NCI-H1694 (cell line): Measurements from ENCODE around the gene RAB30.
"Not testable (repeated sequence)": the region's sequence is repeated elsewhere in the genome, so short reads cannot be mapped to it uniquely, and the experiment has no call there.

ENCODE experiments used
- DNase-seq: peaks from one replicate; lab custom pipeline; 2025; lab: John Stamatoyannopoulos, UW

Gene RAB30

GRCh38 chr11:82981852-82982251, 89.8 kb downstream of the RAB30 start:
- no peak for DNase-seq

DNA sequence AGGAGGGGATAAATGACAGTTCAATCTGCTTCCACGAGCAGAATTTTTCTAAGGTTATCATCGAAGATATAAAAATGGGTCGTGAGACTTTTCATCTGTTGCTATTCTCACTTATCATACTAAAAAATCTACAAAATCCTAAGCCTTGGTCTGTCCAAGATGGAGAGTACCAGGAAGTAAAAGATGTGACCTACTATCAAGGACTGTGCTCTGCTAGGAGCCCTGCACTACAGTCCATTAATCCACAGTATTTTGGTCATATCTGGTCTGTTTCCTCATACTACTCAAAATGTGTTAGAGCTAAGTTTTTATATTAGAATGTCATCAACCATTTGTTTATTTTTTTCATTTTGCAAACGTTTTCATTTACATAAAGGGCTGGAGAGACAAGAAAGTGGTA, 90.8 kb downstream of the RAB30 start:
- no peak for DNase-seq

- no peak for DNase-seq
Observed at GRCh38 chr11:82980292-82980691, 91.4 kb downstream of the RAB30 start.

GRCh38 chr11:82979824-82980223, 91.9 kb downstream of the RAB30 start:
- no peak for DNase-seq

- DNase-seq = no peak
Observed at GRCh38 chr11:82978422-82979099, 93.1 kb downstream of the RAB30 start.

DNA sequence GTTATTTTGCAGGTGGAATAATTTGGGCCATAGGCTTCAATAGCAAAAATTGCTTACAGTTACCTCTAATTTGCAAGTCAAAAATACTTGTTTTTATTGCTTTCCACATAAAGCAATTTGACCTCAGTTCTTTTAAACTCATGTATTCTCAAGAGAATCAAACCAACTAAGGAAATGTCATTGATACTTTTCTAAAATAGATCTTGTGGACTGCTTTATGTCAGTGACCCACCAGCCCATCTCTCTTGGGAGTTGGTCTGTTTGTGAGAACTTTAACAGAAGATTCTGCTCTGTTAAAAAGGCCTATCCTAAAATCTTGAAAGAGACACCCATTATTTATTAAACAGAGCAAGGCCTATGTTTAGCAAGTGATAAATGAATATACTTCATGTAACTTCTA, 94.9 kb downstream of the RAB30 start:
- DNase-seq = no peak

DNA sequence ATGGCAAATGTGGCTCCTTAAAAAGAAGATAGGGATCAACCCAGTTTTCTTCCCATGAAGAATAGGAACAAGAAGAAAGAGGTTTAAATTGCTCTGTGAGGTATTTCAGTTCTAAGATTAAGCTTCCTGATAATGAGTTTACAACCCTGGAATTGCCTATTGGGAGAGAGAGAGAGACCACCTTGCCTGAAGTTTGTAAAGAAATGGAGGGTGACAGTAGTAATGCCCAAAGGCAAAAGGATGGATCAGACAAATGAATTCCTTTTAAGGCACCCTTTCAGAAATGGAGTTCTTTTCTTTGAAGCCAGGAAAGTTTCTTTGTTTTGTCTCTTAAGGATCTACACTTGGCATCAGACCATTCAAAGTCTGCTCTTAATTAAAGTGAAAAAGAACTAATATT, 95.8 kb downstream of the RAB30 start:
- no peak for DNase-seq

DNA sequence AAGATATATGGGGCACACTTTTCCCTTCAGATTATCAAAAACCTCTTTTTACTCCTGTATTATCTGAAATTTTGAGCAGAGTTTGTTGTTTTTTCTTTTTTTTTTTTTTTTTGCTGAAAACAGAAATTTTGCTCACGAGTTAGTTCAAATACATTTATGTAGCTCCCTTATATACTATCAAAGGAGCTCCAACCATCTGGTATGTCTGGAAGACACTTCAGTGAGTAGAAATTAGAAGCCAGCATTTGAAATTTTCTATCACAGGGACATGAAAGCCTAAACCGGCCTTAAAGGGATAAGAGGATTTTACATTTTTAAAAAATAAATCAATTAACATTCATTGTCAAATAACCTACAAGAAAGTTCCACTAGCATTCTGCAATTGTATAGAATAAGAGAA, 96.8 kb downstream of the RAB30 start:
- DNase-seq = no peak

GRCh38 chr11:82974135-82974534, 97.6 kb downstream of the RAB30 start:
- no peak for DNase-seq

- no peak for DNase-seq
Observed at GRCh38 chr11:82972103-82972502, 99.6 kb downstream of the RAB30 start.

GRCh38 chr11:82971519-82971946, 100.2 kb downstream of the RAB30 start:
- not testable (repeated sequence) for DNase-seq

GRCh38 chr11:82970507-82971083, 101.1 kb downstream of the RAB30 start:
- DNase-seq = not testable (repeated sequence)

DNA sequence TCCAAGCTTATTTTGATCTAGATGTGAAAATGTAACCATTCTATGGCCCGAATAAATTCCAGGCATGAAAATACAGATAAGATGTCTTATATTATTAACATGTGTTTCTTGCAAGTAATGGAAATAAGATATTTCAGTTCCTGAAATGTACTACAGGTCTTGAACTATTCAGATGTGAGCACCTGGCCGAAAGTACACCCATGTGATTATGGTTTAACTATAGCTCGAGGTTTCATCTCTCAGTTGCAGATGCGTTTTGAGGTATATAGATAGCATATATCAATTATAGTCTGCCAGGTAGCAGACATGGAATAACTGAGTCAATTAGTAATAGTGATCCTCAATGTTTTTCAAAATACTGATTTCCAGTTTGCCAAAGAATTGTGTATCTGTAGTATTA, 101.9 kb downstream of the RAB30 start:
- DNase-seq = no peak

DNA sequence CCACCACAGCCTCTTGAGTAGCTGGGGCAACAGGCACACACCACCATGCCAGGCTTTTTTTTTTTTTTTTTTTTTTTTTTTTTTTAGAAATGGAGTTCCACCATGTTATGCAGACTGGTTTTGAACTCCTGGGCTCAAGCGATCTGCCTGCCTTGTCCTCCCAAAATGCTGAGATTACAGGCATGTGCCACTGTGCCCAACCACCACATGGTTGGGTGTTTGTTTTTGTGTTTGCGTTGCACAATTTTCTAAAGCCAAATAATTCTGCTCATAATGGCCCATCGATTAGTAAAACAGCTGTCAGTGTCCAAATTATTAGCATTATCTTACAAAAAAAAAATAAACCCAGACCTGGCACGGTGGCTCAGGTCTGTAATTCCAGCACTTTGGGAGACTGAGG, 104.3 kb downstream of the RAB30 start:
- no peak for DNase-seq

DNA sequence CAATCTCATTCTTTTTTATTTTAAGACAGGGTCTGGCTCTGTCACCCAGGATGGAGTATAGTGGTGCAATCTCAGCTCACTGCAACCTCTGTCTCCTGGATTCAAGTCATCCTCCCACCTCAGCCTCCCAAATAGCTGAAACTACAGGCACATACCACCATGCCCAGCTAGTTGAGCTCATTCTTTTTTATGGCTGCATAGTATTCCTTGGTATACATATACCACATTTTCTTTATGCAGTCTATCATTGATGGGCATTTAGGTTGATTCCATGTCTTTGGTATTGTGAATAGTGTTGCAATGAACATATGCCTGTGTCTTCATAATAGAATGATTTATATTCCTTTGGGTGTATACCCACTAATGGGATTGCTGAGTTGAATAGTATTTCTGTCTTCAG, 109.7 kb downstream of the RAB30 start:
- DNase-seq = not testable (repeated sequence)

- DNase-seq = no peak
Observed at GRCh38 chr11:82960779-82961143, 110.9 kb downstream of the RAB30 start.

GRCh38 chr11:82959987-82960778, 111.5 kb downstream of the RAB30 start:
- DNase-seq = no peak

DNA sequence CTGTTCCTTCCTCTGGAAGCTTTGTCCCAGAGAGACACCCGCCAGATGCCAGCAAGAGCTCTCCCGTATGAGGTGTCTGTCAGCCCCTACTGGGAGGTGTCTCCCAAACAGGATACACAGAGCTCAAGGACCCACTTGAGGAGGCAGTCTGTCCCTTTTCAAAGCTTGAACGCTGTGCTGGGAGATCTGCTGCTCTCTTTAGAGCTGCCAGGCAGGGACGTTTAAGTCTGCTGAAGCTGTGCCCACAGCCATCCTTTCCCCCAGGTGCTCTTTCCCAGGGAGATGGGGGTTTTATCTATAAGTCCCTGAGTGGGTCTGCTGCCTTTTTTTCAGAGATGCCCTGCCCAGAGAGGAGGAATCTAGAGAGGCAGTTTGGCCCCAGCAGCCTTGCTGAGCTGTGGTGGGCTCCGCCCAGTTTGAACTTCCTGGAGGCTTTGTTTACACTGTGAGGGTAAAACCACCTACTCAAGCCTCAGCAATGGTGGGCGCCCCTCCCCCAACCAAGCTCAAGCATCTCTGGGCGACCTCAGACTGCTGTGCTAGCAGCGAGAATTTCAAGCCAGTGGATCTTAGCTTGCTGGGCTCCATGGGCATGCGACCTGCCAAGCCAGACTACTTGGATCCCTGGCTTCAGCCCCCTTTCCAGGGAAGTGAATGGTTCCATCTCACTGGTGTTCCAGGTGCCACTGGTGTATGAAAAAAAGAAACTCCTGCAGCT, 115.8 kb downstream of the RAB30 start:
- not testable (repeated sequence) for DNase-seq

DNA sequence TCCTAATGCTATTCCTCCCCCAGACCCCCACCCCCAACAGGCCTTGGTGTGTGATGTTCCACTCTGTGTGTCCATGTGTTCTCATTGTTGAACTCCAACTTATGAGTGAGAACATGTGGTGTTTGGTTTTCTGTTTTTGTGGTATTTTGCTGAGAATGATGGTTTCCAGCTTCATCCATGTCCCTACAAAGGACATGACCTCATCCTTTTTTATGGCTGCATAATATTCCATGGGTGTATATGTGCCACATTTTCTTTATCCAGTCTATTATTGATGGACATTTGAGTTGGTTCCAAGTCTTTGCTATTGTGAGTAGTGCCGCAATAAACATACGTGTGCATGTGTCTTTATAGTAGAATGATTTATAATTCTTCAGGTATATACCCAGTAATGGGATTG, 121.2 kb downstream of the RAB30 start:
- DNase-seq = not testable (repeated sequence)

DNA sequence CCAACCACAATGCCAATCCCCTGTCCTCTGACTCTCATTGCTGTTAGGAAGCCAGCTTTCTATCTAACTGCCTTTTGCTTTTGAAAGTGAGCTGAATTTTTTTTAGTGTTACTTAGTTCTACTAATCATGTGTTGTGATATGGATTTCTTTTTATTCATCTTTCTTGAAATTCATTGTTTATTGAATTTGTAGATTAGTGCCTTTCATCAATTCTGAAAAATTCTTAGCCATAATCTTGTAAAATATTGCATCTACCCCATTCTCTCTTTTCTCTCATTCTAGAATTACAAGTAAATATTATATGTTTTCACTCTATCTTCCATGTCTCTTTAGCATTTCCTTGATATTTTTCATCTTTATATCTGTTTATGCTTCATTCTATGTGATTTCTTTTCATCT, 122.3 kb downstream of the RAB30 start:
- no peak for DNase-seq

GRCh38 chr11:82945682-82946081, 126.0 kb downstream of the RAB30 start:
- no peak for DNase-seq

- DNase-seq = not testable (repeated sequence)
Observed at GRCh38 chr11:82945041-82945440, 126.7 kb downstream of the RAB30 start.

- DNase-seq = no peak
Observed at GRCh38 chr11:82944198-82944597, 127.5 kb downstream of the RAB30 start.
